Stimulated activated CD4-positive, alpha-beta T cell treated with anti-CD3 and anti-CD28 coated beads, Interleukin-15, amount 100 ng/mL, for 24 hours (primary cell): ENCODE data around the gene AHCYL2.
"Not testable (repeated sequence)": the region's sequence is repeated elsewhere in the genome, so short reads cannot be mapped to it uniquely, and the experiment has no call there.

Experiments used
- DNase-seq: peaks from one replicate; pipeline ENCODE4 v3.0.0-alpha.2; 2020

The AHCYL2 gene

DNA sequence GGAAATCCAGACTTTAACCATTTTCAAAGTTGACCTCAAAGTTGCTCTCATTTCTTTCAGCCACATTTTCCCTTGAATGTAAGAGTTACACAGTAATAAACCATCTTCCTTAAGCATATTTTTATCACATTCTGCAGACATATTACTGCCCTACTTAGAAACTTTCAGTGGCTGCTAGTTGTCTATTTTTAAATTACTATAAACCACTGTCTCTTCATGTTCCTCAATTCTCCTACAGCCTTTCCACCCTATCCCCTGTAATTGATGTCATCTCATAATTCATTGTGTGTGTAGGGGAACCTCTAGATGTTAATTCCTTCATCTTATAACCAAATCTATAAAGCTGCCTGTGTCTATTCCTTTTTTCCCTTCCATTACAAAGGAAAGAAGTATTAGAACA is 131.3 kb downstream of the AHCYL2 start:
- no peak for DNase-seq

DNA sequence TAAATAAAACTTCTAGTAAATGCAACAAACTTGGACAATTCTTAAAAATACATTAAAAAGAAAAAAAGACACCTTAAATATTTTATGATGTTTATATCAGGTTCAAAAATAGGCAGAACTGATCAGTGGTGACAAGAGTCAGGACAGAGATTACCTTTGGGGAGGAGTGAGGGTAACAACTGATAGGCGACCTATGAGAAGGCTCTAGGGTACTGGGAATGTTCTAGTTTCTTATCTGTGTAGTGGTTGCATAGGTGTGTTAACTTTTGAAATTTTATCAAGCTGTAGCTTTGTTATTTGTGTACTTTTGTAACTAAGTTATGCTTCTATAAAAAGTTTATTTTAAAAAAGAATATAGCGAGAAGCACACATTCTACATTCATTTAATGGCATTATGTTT is 134.3 kb downstream of the AHCYL2 start:
- no peak for DNase-seq

DNA sequence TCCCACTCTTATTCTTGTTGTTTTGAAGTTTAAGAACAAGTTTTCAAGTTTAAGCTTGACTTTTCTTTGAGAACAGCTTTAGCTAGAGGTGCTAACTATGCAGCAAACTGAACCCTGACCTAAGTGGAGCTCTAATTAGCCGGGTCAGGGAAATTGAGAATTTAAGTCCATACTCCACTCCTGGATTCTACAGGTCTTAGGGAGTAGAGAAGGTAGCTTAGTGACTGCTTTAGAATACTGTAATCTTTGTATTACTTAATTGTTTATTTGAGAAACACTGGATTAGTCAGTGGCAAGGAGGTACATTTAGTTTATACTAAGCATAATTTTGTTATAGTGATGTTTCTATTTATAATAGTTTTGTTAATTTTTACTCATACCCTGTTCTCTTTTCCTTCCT is 134.8 kb downstream of the AHCYL2 start:
- no peak for DNase-seq

- no peak for DNase-seq
Observed at GRCh38 chr7:129361771-129362170, 136.9 kb downstream of the AHCYL2 start.

- no peak for DNase-seq
Observed at GRCh38 chr7:129362496-129362895, 137.7 kb downstream of the AHCYL2 start.

GRCh38 chr7:129367349-129367699 is 142.5 kb downstream of the AHCYL2 start:
- DNase-seq = no peak

DNA sequence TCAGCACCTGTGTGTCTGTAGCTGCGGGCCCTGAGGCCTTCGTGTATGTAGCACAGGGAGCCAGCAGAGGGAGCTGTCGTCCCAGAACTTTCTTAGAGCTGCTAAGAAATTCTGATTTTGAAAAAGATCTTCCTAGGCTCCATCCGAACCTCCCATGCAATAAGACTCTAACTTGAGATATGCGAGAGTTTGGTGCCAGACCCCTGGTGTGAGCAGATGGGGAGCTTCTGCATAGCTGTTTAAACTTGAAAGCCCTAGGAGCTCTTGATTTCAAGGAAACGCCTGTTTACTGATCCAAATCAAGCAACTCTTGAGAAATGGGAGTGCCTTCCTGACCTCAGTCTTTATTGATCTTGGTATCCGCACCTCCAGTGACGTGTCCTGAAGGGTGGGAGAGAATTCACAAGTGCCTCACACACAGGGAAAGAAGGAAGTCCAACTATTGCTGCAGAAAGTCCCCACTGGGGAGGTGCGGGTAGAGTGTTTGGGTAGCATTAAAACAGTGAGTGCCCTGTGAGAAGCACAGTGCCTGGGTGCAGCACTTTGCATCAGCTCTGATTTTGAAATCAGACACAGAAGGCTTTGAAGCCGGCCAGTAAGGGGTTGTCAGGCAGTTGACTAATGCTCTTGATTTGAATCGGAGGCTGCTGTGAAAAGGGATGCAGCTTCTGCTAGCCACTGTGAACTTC is 143.0 kb downstream of the AHCYL2 start:
- peak; percentile 86 for DNase-seq

DNA sequence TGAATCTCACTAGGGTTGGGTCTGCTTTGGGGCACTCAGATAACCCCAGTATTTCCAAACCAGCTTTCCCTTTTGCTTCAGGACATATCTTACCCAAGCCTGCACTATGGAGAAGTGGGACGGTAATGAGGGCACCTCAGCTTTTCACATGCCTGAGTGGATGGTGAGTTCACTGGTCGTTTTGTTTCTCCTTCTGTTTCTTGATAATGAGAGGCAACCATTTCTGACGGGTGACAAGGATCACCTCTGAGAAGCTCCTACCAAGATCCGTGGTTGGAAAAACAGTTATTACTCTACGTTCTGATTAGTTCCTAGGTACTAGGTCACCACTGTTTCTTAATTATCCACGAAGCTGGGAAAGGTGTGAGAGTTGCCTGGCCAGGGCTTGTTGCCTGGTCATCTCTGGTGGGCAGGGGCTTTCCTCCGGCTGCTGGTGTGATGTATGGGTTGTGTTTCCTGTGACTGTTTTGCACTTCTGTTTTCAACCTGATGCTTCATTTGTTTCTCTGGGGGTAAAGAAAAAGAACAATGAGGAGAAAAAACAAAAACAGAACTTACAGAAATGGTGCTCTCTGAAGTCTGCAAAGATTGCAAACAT is 143.7 kb downstream of the AHCYL2 start:
- DNase-seq = peak; percentile 19

- not testable (repeated sequence) for DNase-seq
Observed at GRCh38 chr7:129369447-129369846, 144.6 kb downstream of the AHCYL2 start.

- DNase-seq = no peak
Observed at GRCh38 chr7:129370812-129371211, 146.0 kb downstream of the AHCYL2 start.

DNA sequence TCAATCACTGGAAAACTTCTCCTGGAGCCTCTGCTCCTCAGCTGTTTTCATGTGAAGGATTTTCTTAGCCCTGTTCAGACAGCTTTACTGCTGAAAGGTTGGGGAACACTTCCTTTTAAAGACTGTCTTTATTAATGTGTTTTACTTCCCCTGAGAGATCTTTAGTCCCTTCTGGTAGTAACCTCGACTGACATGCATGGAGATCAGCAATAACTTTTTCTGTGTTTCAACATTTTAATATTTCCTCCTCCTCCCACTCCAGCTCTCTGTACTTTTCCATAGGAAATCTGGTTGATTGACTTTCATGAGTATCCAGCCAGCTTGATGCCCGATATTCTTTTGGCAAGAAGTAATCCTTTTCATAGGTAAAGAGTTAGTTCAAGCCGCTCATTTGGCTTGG is 146.7 kb downstream of the AHCYL2 start:
- DNase-seq = no peak

- DNase-seq = no peak
Observed at GRCh38 chr7:129373651-129374428, 149.0 kb downstream of the AHCYL2 start.

DNA sequence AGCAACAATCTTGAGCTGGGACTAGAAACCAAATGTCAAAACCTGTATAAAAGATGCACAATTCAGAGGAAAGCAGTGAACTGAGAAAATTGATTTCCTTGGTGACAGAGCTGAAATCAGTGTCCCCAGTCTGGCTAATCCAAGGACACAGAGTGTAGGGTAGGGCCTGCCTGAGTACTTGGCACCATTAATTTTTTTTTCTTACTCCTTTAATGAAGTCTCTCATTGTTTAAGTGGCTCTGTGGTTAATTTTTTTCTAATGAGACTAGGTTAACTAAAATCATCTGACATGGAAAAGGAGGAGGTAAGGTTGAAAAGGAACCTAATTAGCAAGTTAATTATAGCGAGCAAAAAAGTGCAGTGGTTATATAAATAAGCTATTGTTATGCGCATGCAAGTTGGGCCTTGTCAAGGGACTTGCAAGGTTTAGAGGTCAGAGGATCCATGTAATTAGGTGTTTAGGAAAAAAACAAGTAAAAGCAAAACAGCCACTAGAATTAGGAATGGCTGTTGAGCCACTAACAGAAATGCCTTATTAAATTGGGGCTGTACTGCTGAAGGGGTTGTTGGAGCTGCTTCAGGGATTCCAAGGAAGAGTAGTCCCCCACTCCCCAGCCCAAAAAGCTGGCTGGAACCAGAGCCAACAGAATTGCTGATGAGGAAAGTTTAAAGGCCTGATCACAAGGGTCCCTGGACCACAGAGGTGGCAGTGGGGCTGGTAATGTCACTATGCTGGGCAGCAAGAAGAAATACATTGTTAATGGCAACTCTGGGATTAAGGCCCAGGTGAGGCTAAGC is 150.5 kb downstream of the AHCYL2 start:
- DNase-seq = no peak

DNA sequence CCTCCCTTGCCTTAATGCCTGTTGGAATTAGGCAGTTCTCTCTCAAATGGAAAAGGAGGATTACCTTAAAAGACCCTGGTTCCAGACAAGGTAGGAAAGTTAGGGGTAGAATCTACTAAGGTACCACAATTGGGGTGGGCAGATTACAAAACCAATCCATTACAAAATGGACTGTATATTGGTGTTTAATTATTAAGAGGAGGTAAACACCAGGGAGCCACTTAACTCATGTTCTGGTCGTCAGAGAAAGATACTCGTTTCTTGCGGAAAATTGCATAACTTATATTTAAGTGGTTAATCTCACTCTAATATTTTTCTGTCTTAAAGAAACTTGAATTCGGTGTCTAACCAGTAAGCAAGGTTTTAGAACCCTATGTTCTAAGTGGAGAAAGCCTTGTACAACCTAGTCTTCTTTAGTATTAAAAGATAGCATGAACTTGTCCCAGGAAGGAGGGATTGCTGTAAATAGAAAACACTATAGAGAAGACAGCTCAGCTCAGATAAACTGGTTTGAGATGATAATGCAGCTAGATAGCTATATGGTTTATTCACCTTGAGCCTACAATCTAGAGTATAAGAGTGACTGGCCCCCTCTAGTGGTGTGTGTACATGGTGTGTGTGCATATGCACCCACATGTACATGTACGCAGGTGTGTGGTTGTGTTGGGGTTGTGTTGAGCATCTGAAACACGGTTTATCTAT is 151.4 kb downstream of the AHCYL2 start:
- DNase-seq = peak; percentile 76

GRCh38 chr7:129376778-129377700 is 152.2 kb downstream of the AHCYL2 start:
- DNase-seq = peak; percentile 17

DNA sequence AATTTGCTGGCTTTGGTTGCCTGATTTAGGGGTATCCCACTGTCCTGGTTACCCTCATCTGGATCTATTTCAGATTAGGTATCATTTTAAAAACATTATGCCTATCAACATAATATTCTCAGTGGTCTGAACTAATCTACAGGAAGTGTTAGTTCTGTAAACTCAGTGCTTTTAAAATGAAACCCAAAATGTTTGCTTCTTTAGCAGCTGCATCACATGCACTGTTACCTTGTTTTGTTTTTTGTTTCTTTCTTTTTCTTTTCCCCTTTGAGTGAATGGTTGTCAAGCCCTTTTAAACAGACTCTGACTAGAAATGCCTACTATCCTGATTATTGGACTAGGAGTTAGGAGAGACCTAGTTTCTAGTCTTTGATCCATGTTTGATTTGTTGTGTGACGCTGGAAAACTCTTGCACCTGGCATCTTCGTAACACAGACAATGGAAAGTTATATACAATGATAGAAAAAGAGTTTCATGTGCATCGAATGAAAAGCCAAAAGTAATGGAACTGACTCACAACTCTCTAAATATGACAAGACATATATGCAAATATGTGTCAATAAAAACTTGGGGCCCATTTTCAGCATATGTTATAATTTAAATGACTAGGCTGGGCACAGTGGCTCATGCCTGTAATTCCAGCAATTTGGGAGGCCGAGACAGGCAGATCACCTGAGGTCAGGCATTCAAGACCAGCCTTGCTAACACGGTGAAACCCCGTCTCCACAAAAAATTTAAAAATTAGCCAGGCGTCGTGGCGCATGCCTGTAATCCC is 157.1 kb downstream of the AHCYL2 start:
- no peak for DNase-seq

GRCh38 chr7:129383542-129384132 is 158.8 kb downstream of the AHCYL2 start:
- no peak for DNase-seq

GRCh38 chr7:129385116-129385515 is 160.3 kb downstream of the AHCYL2 start:
- no peak for DNase-seq

- DNase-seq = no peak
Observed at GRCh38 chr7:129385598-129385997, 160.8 kb downstream of the AHCYL2 start.

DNA sequence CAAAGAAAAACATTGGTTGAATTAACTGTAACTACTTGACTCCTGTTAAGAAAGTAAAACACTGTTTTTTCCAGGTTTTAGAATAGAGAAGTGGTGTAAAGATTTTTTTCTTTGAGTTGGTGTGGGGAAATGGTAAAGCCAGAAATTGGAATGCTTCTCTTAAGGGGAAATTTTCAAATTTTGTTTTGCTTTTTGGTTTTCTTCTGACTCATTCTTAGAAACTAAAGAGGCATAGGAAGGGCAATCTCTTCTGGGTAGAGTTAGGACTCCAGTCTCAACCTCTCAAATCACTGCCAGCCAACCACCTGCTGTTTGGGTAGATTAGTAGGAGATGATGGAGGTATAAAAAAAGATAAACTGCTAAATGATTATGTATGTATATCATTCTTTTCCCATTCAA is 161.7 kb downstream of the AHCYL2 start:
- DNase-seq = no peak
